Measurements from ENCODE around the gene ASTN2.

- TF ChIP-seq EP300 (IDR thresholded peaks at IDR 0.05; ENCODE audit: low read depth) (no peak), CTCF (IDR thresholded peaks at IDR 0.05) (no peak), POLR2A (IDR thresholded peaks at IDR 0.05) (no peak)
Observed at GRCh38 chr9:116668970-116669695, 745.7 kb downstream of the ASTN2 start.

All from transverse colon (tissue), 3 donors.